Inflammatory macrophage treated with lipopolysaccharide for 4 hours (primary cell): ENCODE measurements around the gene TRAF1.

Source experiments
- DNase-seq: peaks from one replicate; pipeline ENCODE4 v3.0.0-alpha.2; 2020

Gene TRAF1

GRCh38 chr9:120938851-120939250 lies 12.3 kb upstream of the TRAF1 start:
- no peak for DNase-seq

GRCh38 chr9:120937596-120937995 lies 11.0 kb upstream of the TRAF1 start:
- DNase-seq = no peak

GRCh38 chr9:120937127-120937526 lies 10.5 kb upstream of the TRAF1 start:
- DNase-seq = no peak

- DNase-seq = no peak
These were observed 10.1 kb upstream of the TRAF1 start for GRCh38 chr9:120936764-120937122.

GRCh38 chr9:120936011-120936763 lies 9.6 kb upstream of the TRAF1 start:
- DNase-seq = peak; percentile 89

GRCh38 chr9:120935383-120935857 lies 8.8 kb upstream of the TRAF1 start:
- peak; percentile 93 for DNase-seq

GRCh38 chr9:120934281-120934680 lies 7.7 kb upstream of the TRAF1 start:
- DNase-seq = peak; percentile 88

GRCh38 chr9:120933310-120934055 lies 6.9 kb upstream of the TRAF1 start:
- no peak for DNase-seq

- no peak for DNase-seq
These were observed 5.7 kb upstream of the TRAF1 start for GRCh38 chr9:120932086-120932823.

- DNase-seq = peak; percentile 97
These were observed 4.9 kb upstream of the TRAF1 start for GRCh38 chr9:120931231-120932085.

- DNase-seq = no peak
These were observed 2.7 kb upstream of the TRAF1 start for GRCh38 chr9:120929229-120929791.

- peak; percentile 69 for DNase-seq
These were observed 2.1 kb upstream of the TRAF1 start for GRCh38 chr9:120928483-120929228.

- DNase-seq = no peak
These were observed 1.5 kb upstream of the TRAF1 start for GRCh38 chr9:120928015-120928482.

GRCh38 chr9:120927269-120928014 lies 846 bp upstream of the TRAF1 start:
- DNase-seq = peak; percentile 65

- DNase-seq = peak; percentile 99
These were observed 830 bp downstream of the TRAF1 start for GRCh38 chr9:120925535-120926396.

- no peak for DNase-seq
These were observed 1.7 kb downstream of the TRAF1 start for GRCh38 chr9:120924698-120925534.

- DNase-seq = no peak
These were observed 2.8 kb downstream of the TRAF1 start for GRCh38 chr9:120923620-120924328.
